Body of pancreas (tissue), 4 donors: ENCODE results near the gene DDO. TPM values are rescaled to one million over a fixed set of nuclear protein-coding genes. Genes with fewer than 3 reads are reported as not detected.

Experiments used
- ATAC-seq: fragments of 150-250 bp; one replicate; pipeline ENCODE4 v1.9.1; 2016
- DNase-seq, 4 donors: peaks; one replicate each; pipeline ENCODE4 v3.0.0-alpha.2; 2019
- H3K27ac ChIP-seq, 4 donors: fragments of 200-600 bp; sonication (generic); 1 replicate in 3 of 4; 2 replicates in 1 of 4; pipeline versions ENCODE4 v1.5.1 to v1.6.1; 2016 to 2019; ENCODE audit warnings: mild to moderate bottlenecking in 1 of 4, mixed read lengths in 1 of 4, moderate library complexity in 1 of 4
- H3K27me3 ChIP-seq, 2 donors: fragments of 200-600 bp; sonication (generic); one replicate each; pipeline ENCODE4 v1.6.0; 2016; ENCODE audit warnings: mild to moderate bottlenecking in 1 of 2
- H3K36me3 ChIP-seq, 2 donors: fragments of 200-600 bp; sonication (generic); replicated peaks in 1 of 2; 2 replicates each; pipeline ENCODE4 v1.5.1; 2016; ENCODE audit warnings: low read depth in 2 of 2; ENCODE audit not compliant: insufficient read depth in 1 of 2
- H3K4me1 ChIP-seq: fragments of 200-600 bp; sonication (generic); one replicate; pipeline ENCODE4 v1.6.0; 2016
- H3K4me3 ChIP-seq, 2 donors: fragments of 200-600 bp; sonication (generic); 1 replicate in 1 of 2; 2 replicates in 1 of 2; pipeline ENCODE4 v1.5.1; 2016 to 2019
- H3K9me3 ChIP-seq, 3 donors: fragments of 200-600 bp; sonication (generic); 1 replicate in 2 of 3; 2 replicates in 1 of 3; pipeline ENCODE4 v1.5.1; 2016
- CTCF ChIP-seq, 7 experiments: fragments of 450-650 bp in 4 of 7; fragments of 200-600 bp in 3 of 7; sonication (generic) in 3 of 7; IDR thresholded peaks; one replicate each; pipeline ENCODE4 v1.5.1; 2016 to 2019; ENCODE audit warnings: antibody characterized with exemption in 7 of 7
- POLR2A ChIP-seq, 3 donors: fragments of 450-650 bp; IDR thresholded peaks; one replicate each; pipeline ENCODE4 v1.6.1; 2016; ENCODE audit warnings: antibody characterized with exemption in 3 of 3, mild to moderate bottlenecking in 2 of 3
- WGBS, 2 donors: methylation state at CpG; one replicate each; pipeline ENCODE4 v1.1.5; 2017; 5-methylcytosine and 5-hydroxymethylcytosine counted together
- intact Hi-C: fragments of 100-400 bp; cut with DNase I; formaldehyde crosslinking; loops from one replicate; pipeline ENCODE4 v1.15.1; 2023
- total RNA-seq, 2 donors: library from RNA; depleted of rRNA; stranded (reverse); fragments of >200 nt; gene quantifications; one replicate each; pipeline ENCODE4 v1.1.0, GENCODE V29; 2016

The DDO gene
- total RNA-seq, 2 donors from 2014 or later: 1.3 TPM; not detected in 1

DNA sequence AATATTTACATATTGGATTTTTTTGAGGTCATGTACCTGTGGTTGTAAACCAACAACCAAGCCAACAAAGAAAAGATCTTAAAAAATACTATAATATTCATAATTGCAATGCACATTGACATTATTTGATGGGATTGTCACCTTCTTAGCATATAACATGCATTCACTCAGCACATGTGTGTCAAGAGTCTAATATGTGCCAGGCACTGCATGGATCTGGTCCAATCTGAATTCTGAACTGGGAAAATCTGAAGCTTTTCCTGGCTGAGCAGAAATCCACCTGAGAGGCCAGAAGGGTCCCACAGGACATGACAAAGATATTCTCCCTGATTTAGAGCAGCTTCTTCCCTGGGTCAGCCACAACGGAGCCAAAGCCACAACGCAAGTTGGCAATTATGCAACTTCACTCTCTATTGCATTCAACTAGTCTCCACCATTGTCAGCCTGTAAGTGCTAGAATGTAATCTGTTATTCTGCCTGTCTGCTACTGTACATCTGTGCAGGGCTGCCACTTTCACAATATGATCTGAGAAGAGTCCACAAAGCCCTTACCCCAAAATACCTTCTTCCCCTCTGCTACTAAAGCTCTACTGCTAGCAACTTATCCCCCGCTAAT lies 17.0 kb upstream of the DDO start:
- Histone ChIP-seq H3K9me3 (no peaks in the 10 kb centered on the region), H3K36me3 (no peaks in the 10 kb centered on the region), H3K27me3 (no peaks in the 10 kb centered on the region), H3K4me3 (no peak overlapping the region), H3K27ac (no peak overlapping the region), H3K4me1 (no peaks in the 10 kb centered on the region)
- DNase-seq: no peak
- intact Hi-C loops: no loop called here
- ATAC-seq: no peak
- TF ChIP-seq POLR2A (IDR thresholded peaks at IDR 0.05) (no peak), CTCF (IDR thresholded peaks at IDR 0.05) (no peak)
- WGBS, 2 donors: 62 to 66% methylated on average over 3 of the region's 3 CpGs

- intact Hi-C loops: no loop called here
- Histone ChIP-seq H3K27ac (no peak overlapping the region), H3K4me1 (no peaks in the 10 kb centered on the region), H3K4me3 (no peak overlapping the region), H3K27me3 (no peaks in the 10 kb centered on the region), H3K9me3 (no peaks in the 10 kb centered on the region), H3K36me3 (no peaks in the 10 kb centered on the region)
- no peak for DNase-seq
- WGBS, 2 donors: 68 to 85% methylated on average over 1 to 4 of the region's 4 CpGs
- TF ChIP-seq CTCF (IDR thresholded peaks at IDR 0.05) (no peak), POLR2A (IDR thresholded peaks at IDR 0.05) (no peak)
- no peak for ATAC-seq
Measured at GRCh38 chr6:110430741-110431140, 15.4 kb upstream of the DDO start.

GRCh38 chr6:110430236-110430635 lies 14.9 kb upstream of the DDO start:
- Histone ChIP-seq H3K36me3 (no peaks in the 10 kb centered on the region), H3K27ac (no peak overlapping the region), H3K4me1 (no peaks in the 10 kb centered on the region), H3K4me3 (no peak overlapping the region), H3K27me3 (no peaks in the 10 kb centered on the region), H3K9me3 (no peaks in the 10 kb centered on the region)
- DNase-seq: no peak
- intact Hi-C loops: no loop called here
- 73 to 75% methylated on average over 5 of the region's 5 CpGs for WGBS, 2 donors
- no peak for TF ChIP-seq POLR2A (IDR thresholded peaks at IDR 0.05)
- TF ChIP-seq CTCF (IDR thresholded peaks at IDR 0.05): no peak
- no peak for ATAC-seq

GRCh38 chr6:110428153-110428552 lies 12.8 kb upstream of the DDO start:
- no peaks in the 10 kb centered on the region for H3K4me1 ChIP-seq
- DNase-seq (no peak), ATAC-seq (no peak)
- H3K9me3 ChIP-seq: no peaks in the 10 kb centered on the region
- H3K27ac ChIP-seq: no peak overlapping the region
- intact Hi-C loops: no loop called here
- 85 to 93% methylated on average over 2 of the region's 2 CpGs for WGBS, 2 donors
- no peak overlapping the region for H3K4me3 ChIP-seq
- H3K36me3 ChIP-seq: no peaks in the 10 kb centered on the region
- TF ChIP-seq CTCF (IDR thresholded peaks at IDR 0.05) (no peak), POLR2A (IDR thresholded peaks at IDR 0.05) (no peak)
- no peaks in the 10 kb centered on the region for H3K27me3 ChIP-seq

GRCh38 chr6:110425816-110426215 lies 10.4 kb upstream of the DDO start:
- intact Hi-C loops: no loop called here

More at GRCh38 chr6:110425816-110426215, 10.4 kb upstream of the DDO start:
- 44 to 47% methylated on average over 5 of the region's 5 CpGs for WGBS, 2 donors
- Histone ChIP-seq H3K36me3 (no peaks in the 10 kb centered on the region), H3K4me3 (no peak overlapping the region), H3K27me3 (no peaks in the 10 kb centered on the region), H3K4me1 (no peaks in the 10 kb centered on the region), H3K27ac (no peak overlapping the region), H3K9me3 (no peaks in the 10 kb centered on the region)
- ATAC-seq (no peak), DNase-seq (no peak)
- TF ChIP-seq CTCF (IDR thresholded peaks at IDR 0.05) (no peak), POLR2A (IDR thresholded peaks at IDR 0.05) (no peak)
